ENCODE measurements around the gene PDE6B.

- TF ChIP-seq CTCF (conservative IDR thresholded peaks at IDR 0.05 in 1 of 2, IDR thresholded peaks at IDR 0.05 in 1 of 2; ENCODE audit: extremely low read depth in 1 of 2, insufficient read depth in 1 of 2, low read depth in 1 of 2, low read length in 2 of 2) (no peak), EZH2 (IDR thresholded peaks at IDR 0.05; ENCODE audit: borderline replicate concordance, low read length) (no peak)
Measured at GRCh38 chr4:710116-710515, 84.7 kb downstream of the PDE6B start.
